ENCODE measurements around the gene UBAC2. TPM values are rescaled to one million over a fixed set of nuclear protein-coding genes. Genes with fewer than 3 reads are reported as not detected.

Gene UBAC2
- total and polyA plus RNA-seq, 2 donors (not counting 3 experiments of a cell fraction or from before 2014, with no cell fraction given): 45.7 to 54.4 TPM

DNA sequence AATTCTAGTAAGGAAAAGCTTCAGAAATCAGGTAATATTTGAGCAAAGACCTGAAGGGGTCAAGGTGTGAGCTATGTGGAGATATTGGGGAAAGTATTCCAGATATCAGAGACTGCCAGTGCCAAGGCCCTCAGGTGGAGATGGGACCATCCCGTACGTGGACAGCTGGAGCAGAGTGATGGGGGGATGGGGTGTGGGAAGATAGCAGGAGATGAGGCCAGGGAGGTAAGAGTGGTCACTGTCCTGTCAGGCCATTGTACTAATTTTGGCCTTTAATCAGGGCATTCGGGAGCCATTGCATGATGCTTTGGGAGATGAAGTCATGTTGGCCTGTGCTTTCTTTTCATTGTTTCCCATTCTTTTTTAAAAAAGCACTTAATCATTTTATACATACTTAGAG, 70.6 kb downstream of the UBAC2 start:
- Histone ChIP-seq H3K9me3 (replicated peaks; ENCODE audit: control insufficient read depth, insufficient read depth, low read length) (no peaks in the 10 kb centered on the region), H3K79me2 (ENCODE audit: control insufficient read depth, insufficient read depth, low read length) (no peaks in the 10 kb centered on the region), H3K4me1 (ENCODE audit: control insufficient read depth, extremely low read depth, insufficient read depth, low read length) (no peaks in the 10 kb centered on the region), H3K9me1 (replicated peaks; ENCODE audit: control insufficient read depth, extremely low read depth, insufficient read depth, low read length) (no peaks in the 10 kb centered on the region), H3K27me3 (ENCODE audit: control insufficient read depth in 2 of 2, insufficient read depth in 2 of 2, low read length in 2 of 2) (no peaks in the 10 kb centered on the region), H2AFZ (ENCODE audit: low read depth, low read length) (no peak overlapping the region), H3K4me2 (ENCODE audit: insufficient read depth, low read length) (no peak overlapping the region), H3K9ac (replicated peaks; ENCODE audit: extremely low read depth, insufficient read depth, low read length) (no peak overlapping the region), H3K36me3 (ENCODE audit: control insufficient read depth in 2 of 2, extremely low read depth in 1 of 2, insufficient read depth in 2 of 2, low read length in 2 of 2) (peaks cover 0 to 2% of the 10 kb centered on the region in 2 experiments), H3K4me3 (replicated peaks in 1 of 3; ENCODE audit: insufficient read depth in 1 of 3, low read depth in 1 of 3, low read length in 3 of 3) (no peak overlapping the region), H3K27ac (ENCODE audit: insufficient read depth, low read depth, low read length) (no peak overlapping the region), H4K20me1 (replicated peaks; ENCODE audit: control insufficient read depth, extremely low read depth, insufficient read depth, low read length) (no peaks in the 10 kb centered on the region)
- TF ChIP-seq GATA2 (IDR thresholded peaks at IDR 0.05; ENCODE audit: insufficient read depth, insufficient read length, low read depth, low read length) (no peak), JUN (IDR thresholded peaks at IDR 0.05; ENCODE audit: borderline replicate concordance, insufficient read depth, insufficient read length, low read depth) (no peak), POLR2A (IDR thresholded peaks at IDR 0.05; ENCODE audit: low read depth, low read length) (no peak), MYC (IDR thresholded peaks at IDR 0.05; ENCODE audit: low read depth, low read length) (no peak), POLR2AphosphoS5 (IDR thresholded peaks at IDR 0.05; ENCODE audit: insufficient read depth, low read depth, low read length) (no peak), EZH2 (IDR thresholded peaks at IDR 0.05; ENCODE audit: borderline replicate concordance, low read depth, low read length, severe bottlenecking) (no peak), FOS (IDR thresholded peaks at IDR 0.05; ENCODE audit: borderline replicate concordance, insufficient read depth, low read length) (no peak)
- TF ChIP-seq, protein P1, sequence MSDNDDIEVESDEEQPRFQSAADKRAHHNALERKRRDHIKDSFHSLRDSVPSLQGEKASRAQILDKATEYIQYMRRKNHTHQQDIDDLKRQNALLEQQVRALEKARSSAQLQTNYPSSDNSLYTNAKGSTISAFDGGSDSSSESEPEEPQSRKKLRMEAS (IDR thresholded peaks at IDR 0.05; ENCODE audit: insufficient read depth, insufficient read length): no peak
- TF ChIP-seq, protein P2, sequence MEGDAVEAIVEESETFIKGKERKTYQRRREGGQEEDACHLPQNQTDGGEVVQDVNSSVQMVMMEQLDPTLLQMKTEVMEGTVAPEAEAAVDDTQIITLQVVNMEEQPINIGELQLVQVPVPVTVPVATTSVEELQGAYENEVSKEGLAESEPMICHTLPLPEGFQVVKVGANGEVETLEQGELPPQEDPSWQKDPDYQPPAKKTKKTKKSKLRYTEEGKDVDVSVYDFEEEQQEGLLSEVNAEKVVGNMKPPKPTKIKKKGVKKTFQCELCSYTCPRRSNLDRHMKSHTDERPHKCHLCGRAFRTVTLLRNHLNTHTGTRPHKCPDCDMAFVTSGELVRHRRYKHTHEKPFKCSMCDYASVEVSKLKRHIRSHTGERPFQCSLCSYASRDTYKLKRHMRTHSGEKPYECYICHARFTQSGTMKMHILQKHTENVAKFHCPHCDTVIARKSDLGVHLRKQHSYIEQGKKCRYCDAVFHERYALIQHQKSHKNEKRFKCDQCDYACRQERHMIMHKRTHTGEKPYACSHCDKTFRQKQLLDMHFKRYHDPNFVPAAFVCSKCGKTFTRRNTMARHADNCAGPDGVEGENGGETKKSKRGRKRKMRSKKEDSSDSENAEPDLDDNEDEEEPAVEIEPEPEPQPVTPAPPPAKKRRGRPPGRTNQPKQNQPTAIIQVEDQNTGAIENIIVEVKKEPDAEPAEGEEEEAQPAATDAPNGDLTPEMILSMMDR (IDR thresholded peaks at IDR 0.05; ENCODE audit: extremely low read depth in 1 of 2, insufficient read depth in 1 of 2, low read depth in 1 of 2, low read length in 2 of 2): no peak
- intact Hi-C loops (cut with micrococcal nuclease): no loop called here
- ChIA-PET CTCF (interaction anchor here (1.2 to 9.8 kb wide), 6 partner anchors 26 to 166 kb away, joined by 3 to 289 read pairs (median 13); partner anchors contain the start of gene GPR183), POLR2A (no interaction called here)
- BruUV-seq (replicated peaks): no TSS peak
- FAIRE-seq (no peak), DNase-seq (ENCODE audit: low read depth, low spot score) (no peak)
- dilution Hi-C loops (cut with MboI; ENCODE audit: extremely low pct_ligation_motif_present, low sequenced_read_pairs): loop anchor here (25.0 kb wide), 1 partner anchor 109 kb away; no protein-coding TSS in a partner anchor
